H1 (cell line): ENCODE results near the gene MICALL1. TPM values are rescaled to one million over a fixed set of nuclear protein-coding genes. Genes with fewer than 3 reads are reported as not detected.

Experiments
- CTCF ChIA-PET: fragments of 300-600 bp; sonication (Branson Sonifier 250); formaldehyde crosslinking; loops from one replicate; lab custom pipeline; 2021; ENCODE audit not compliant: partially characterized antibody; lab: Charles Lee
- POLR2A ChIA-PET: fragments of 300-600 bp; sonication (Branson Sonifier 250); formaldehyde crosslinking; loops from one replicate; lab custom pipeline; 2021; ENCODE audit warnings: inconsistent platforms; ENCODE audit not compliant: partially characterized antibody; lab: Charles Lee
- DNase-seq, 2 experiments: peaks; one replicate each; pipeline versions ENCODE4 v3.0.0 to v3.0.0-alpha.2; 2010 to 2022; ENCODE audit warnings: low spot score in 2 of 2, low read depth in 1 of 2, mixed read lengths in 1 of 2
- FAIRE-seq: peaks from 2 replicates; lab custom pipeline; 2011; peaks lifted over from hg19 to GRCh38; lab: Jason Lieb, UNC
- H2AFZ ChIP-seq: 2 replicates; pipeline ENCODE4 v1.8.1; 2012; ENCODE audit warnings: low read length, inconsistent platforms
- H2AK5ac ChIP-seq: 2 replicates; pipeline ENCODE4 v1.6.1; 2013; ENCODE audit warnings: low read depth, low read length
- H2BK120ac ChIP-seq: replicated peaks from 2 replicates; pipeline ENCODE3; 2013; ENCODE audit warnings: low read depth, low read length, inconsistent platforms
- H2BK12ac ChIP-seq: 2 replicates; pipeline ENCODE4 v1.6.1; 2013; ENCODE audit warnings: low read depth, low read length
- H2BK15ac ChIP-seq: 2 replicates; pipeline ENCODE4 v1.6.1; 2013; ENCODE audit warnings: low read length
- H2BK20ac ChIP-seq: 2 replicates; pipeline ENCODE4 v1.6.1; 2013; ENCODE audit warnings: low read length
- H2BK5ac ChIP-seq: 2 replicates; pipeline ENCODE4 v1.6.1; 2013; ENCODE audit warnings: low read depth, low read length
- H3K14ac ChIP-seq: 2 replicates; pipeline ENCODE4 v1.6.1; 2013; ENCODE audit warnings: inconsistent platforms; ENCODE audit not compliant: insufficient read length
- H3K18ac ChIP-seq: 2 replicates; pipeline ENCODE4 v1.6.1; 2013; ENCODE audit warnings: low read length; ENCODE audit errors: extremely low read depth
- H3K23ac ChIP-seq: 2 replicates; pipeline ENCODE4 v1.6.1; 2013; ENCODE audit warnings: inconsistent platforms; ENCODE audit not compliant: insufficient read length
- H3K23me2 ChIP-seq: 2 replicates; pipeline ENCODE4 v1.6.1; 2013; ENCODE audit warnings: low read depth, low read length
- H3K27ac ChIP-seq: 2 replicates; pipeline ENCODE4 v1.6.1; 2011; ENCODE audit warnings: low read depth, low read length, inconsistent platforms
- H3K27me3 ChIP-seq, 4 experiments: replicated peaks in 1 of 4; 1 replicate in 1 of 4; 2 replicates in 3 of 4; pipeline versions ENCODE4 v1.6.1 to v1.8.1; 2011 to 2013; ENCODE audit warnings: low read length in 3 of 4, mild to moderate bottlenecking in 3 of 4, inconsistent platforms in 2 of 4, mixed read lengths in 2 of 4, moderate library complexity in 1 of 4; ENCODE audit not compliant: control insufficient read depth in 3 of 4, insufficient read depth in 3 of 4; ENCODE audit errors: extremely low read depth in 1 of 4
- H3K36me3 ChIP-seq, 4 experiments: 2 replicates each; pipeline versions ENCODE4 v1.6.1 to v1.8.1; 2011 to 2013; ENCODE audit warnings: mild to moderate bottlenecking in 4 of 4, low read length in 3 of 4, moderate library complexity in 2 of 4, control low read depth in 1 of 4, inconsistent platforms in 1 of 4; ENCODE audit not compliant: insufficient read depth in 4 of 4, control insufficient read depth in 2 of 4
- H3K4ac ChIP-seq: replicated peaks from 2 replicates; pipeline ENCODE3; 2013; ENCODE audit warnings: low read length, low read depth, mixed read lengths, inconsistent platforms; ENCODE audit not compliant: insufficient read length
- H3K4me1 ChIP-seq, 4 experiments: replicated peaks in 1 of 4; 1 replicate in 1 of 4; 2 replicates in 3 of 4; pipeline versions ENCODE4 v1.6.1 to v1.8.1; 2011 to 2013; ENCODE audit warnings: low read length in 3 of 4, inconsistent platforms in 2 of 4, mixed read lengths in 1 of 4; ENCODE audit not compliant: insufficient read depth in 4 of 4, control insufficient read depth in 3 of 4
- H3K4me2 ChIP-seq, 2 experiments: 2 replicates each; pipeline versions ENCODE4 v1.6.1 to v1.8.1; 2011 to 2013; ENCODE audit warnings: low read depth in 2 of 2, low read length in 2 of 2, control low read depth in 1 of 2, inconsistent platforms in 1 of 2, mild to moderate bottlenecking in 1 of 2; ENCODE audit not compliant: insufficient read depth in 1 of 2
- H3K4me3 ChIP-seq, 4 experiments: fragments of 200-600, 300-600 bp in 1 of 4; sonication (generic), shearing (Covaris generic), sonication (Bioruptor Twin) in 1 of 4; 2 replicates each; pipeline versions ENCODE4 v1.5.1 to v1.8.1; 2011 to 2016; ENCODE audit warnings: low read length in 4 of 4, low read depth in 3 of 4, control low read depth in 2 of 4, inconsistent platforms in 2 of 4, mild to moderate bottlenecking in 2 of 4, mixed read lengths in 1 of 4, moderate library complexity in 1 of 4; ENCODE audit not compliant: insufficient read depth in 2 of 4; ENCODE audit errors: extremely low read depth in 1 of 4
- H3K56ac ChIP-seq: replicated peaks from 2 replicates; pipeline ENCODE3; 2013; ENCODE audit warnings: low read depth, mild to moderate bottlenecking, mixed read lengths, low read length, inconsistent platforms; ENCODE audit not compliant: insufficient read length
- H3K79me1 ChIP-seq: 2 replicates; pipeline ENCODE4 v1.6.1; 2013; ENCODE audit warnings: low read depth, low read length, control low read depth
- H3K79me2 ChIP-seq, 2 experiments: 2 replicates each; pipeline versions ENCODE4 v1.6.1 to v1.8.1; 2012 to 2013; ENCODE audit warnings: low read length in 2 of 2, mild to moderate bottlenecking in 2 of 2, inconsistent platforms in 1 of 2; ENCODE audit not compliant: insufficient read depth in 2 of 2, control insufficient read depth in 1 of 2
- H3K9ac ChIP-seq, 4 experiments: replicated peaks in 1 of 4; 1 replicate in 1 of 4; 2 replicates in 3 of 4; pipeline versions ENCODE4 v1.6.1 to v1.8.1; 2011 to 2013; ENCODE audit warnings: low read depth in 3 of 4, low read length in 3 of 4, control low read depth in 2 of 4, mild to moderate bottlenecking in 2 of 4, moderate library complexity in 2 of 4, inconsistent platforms in 1 of 4; ENCODE audit errors: extremely low read depth in 1 of 4
- H3K9me3 ChIP-seq, 2 experiments: 2 replicates each; pipeline versions ENCODE4 v1.6.1 to v1.8.1; 2012 to 2013; ENCODE audit warnings: mild to moderate bottlenecking in 2 of 2, moderate library complexity in 2 of 2, control low read depth in 1 of 2, inconsistent platforms in 1 of 2, low read depth in 1 of 2, low read length in 1 of 2, mixed read lengths in 1 of 2; ENCODE audit not compliant: insufficient read depth in 2 of 2
- H4K20me1 ChIP-seq, 2 experiments: replicated peaks in 1 of 2; 2 replicates each; pipeline versions ENCODE3 to v1.8.1; 2011 to 2013; ENCODE audit warnings: inconsistent platforms in 2 of 2, low read length in 2 of 2, mild to moderate bottlenecking in 1 of 2; ENCODE audit not compliant: insufficient read depth in 2 of 2, control insufficient read depth in 1 of 2
- H4K5ac ChIP-seq: 2 replicates; pipeline ENCODE4 v1.6.1; 2013; ENCODE audit warnings: low read length, low read depth, mixed read lengths, inconsistent platforms; ENCODE audit not compliant: insufficient read length
- H4K8ac ChIP-seq: 2 replicates; pipeline ENCODE4 v1.8.0; 2013; ENCODE audit warnings: mild to moderate bottlenecking, moderate library complexity, low read length, inconsistent platforms; ENCODE audit not compliant: insufficient read depth; ENCODE audit errors: extremely low read depth
- H4K91ac ChIP-seq: replicated peaks from 2 replicates; pipeline ENCODE3; 2013; ENCODE audit warnings: low read length, mixed read lengths, inconsistent platforms; ENCODE audit not compliant: insufficient read length
- CHD2 ChIP-seq: IDR thresholded peaks from 2 replicates; pipeline ENCODE4 v1.6.1; 2012; ENCODE audit warnings: low read length, improper control_type of control experiment
- POLR2AphosphoS5 ChIP-seq: IDR thresholded peaks from 2 replicates; pipeline ENCODE4 v1.6.1; 2011; ENCODE audit warnings: low read depth, low read length
- WGBS, 2 experiments: shearing (Covaris generic) in 1 of 2; methylation state at CpG; one replicate each; pipeline versions ENCODE4 v1.1.6 to v1.1.7; 2013 to 2015; ENCODE audit warnings: low lambda C conversion rate in 2 of 2, mixed read lengths in 2 of 2, inconsistent platforms in 1 of 2, low coverage in 1 of 2, missing lambda C conversion rate in 1 of 2; ENCODE audit not compliant: insufficient replicate concordance in 2 of 2, insufficient coverage in 1 of 2, insufficient read length in 1 of 2; ENCODE audit errors: extremely low coverage in 1 of 2, missing lambda C conversion rate in 1 of 2; 5-methylcytosine and 5-hydroxymethylcytosine counted together
- polyA plus RNA-seq, 7 experiments: library from polyadenylated mRNA; depleted of rRNA in 3 of 7; stranded (reverse) in 5 of 7; unstranded in 2 of 7; fragments of >200 nt in 5 of 7; fragments of 200-250 nt in 2 of 7; gene quantifications; 1 replicate in 5 of 7; 2 replicates in 1 of 7; 4 replicates in 1 of 7; pipeline versions ENCODE4 v1.2.1 to v1.2.3, GENCODE V29; 2011 to 2013; ENCODE audit warnings: missing spikeins in 2 of 7, mixed read lengths in 2 of 7
- total RNA-seq: library from RNA; stranded (reverse); fragmentation: NEBNext Ultra II Directional; extraction: Animal tissue kit (Norgen Biotek cat#: 25700); gene quantifications from 2 replicates; pipeline ENCODE4 v1.2.1, GENCODE V29; 2021

Gene MICALL1
- total and polyA plus RNA-seq, 2 of the 8 experiments (the other 6 are each of a cell fraction or from before 2014, with no cell fraction given), result 17.7 to 32.1 TPM

GRCh38 chr22:37893583-37893983, 12.5 kb upstream of the MICALL1 start:
- POLR2A ChIA-PET, result interaction anchor here (0.9 to 9.8 kb wide), 12 partner anchors 9 to 212 kb away, joined by 3 to 150 read pairs (median 4); partner anchors contain the start of gene MICALL1
- no peak for DNase-seq

More at GRCh38 chr22:37893583-37893983, 12.5 kb upstream of the MICALL1 start:
- H3K4me3 ChIP-seq, result no peak overlapping the region
- no peaks in the 10 kb centered on the region for H3K23me2 ChIP-seq
- CTCF ChIA-PET, result interaction anchor here (0.6 to 15.4 kb wide), 4 partner anchors 13 to 73 kb away, joined by 3 to 158 read pairs (median 9); partner anchors contain the start of gene MICALL1
- no peaks in the 10 kb centered on the region for H3K79me2 ChIP-seq
- peak overlapping the region; percentile 65; the same call in 1 of the 2 replicates for H2BK15ac ChIP-seq
- no peaks in the 10 kb centered on the region for H3K9me3 ChIP-seq
- peaks cover 7 to 19% (median 13%) of the 10 kb centered on the region in 4 experiments for H3K36me3 ChIP-seq
- no peaks in the 10 kb centered on the region; the same call in 1 of the 2 replicates for H3K79me1 ChIP-seq
- H3K14ac ChIP-seq, result no peak overlapping the region
- H3K27ac ChIP-seq, result no peak overlapping the region
- H4K91ac ChIP-seq, result no peak overlapping the region
- no peak overlapping the region for H2BK20ac ChIP-seq
- no peak overlapping the region for H4K5ac ChIP-seq
- H2BK120ac ChIP-seq, result no peak overlapping the region
- H3K23ac ChIP-seq, result no peak overlapping the region
- H2AK5ac ChIP-seq, result no peak overlapping the region
- H3K56ac ChIP-seq, result peak overlapping the region; percentile 2
- H3K9ac ChIP-seq, result no peak overlapping the region
- TF ChIP-seq CHD2, result no peak
- peak; percentile 46; the same call in 1 of the 2 replicates for TF ChIP-seq POLR2AphosphoS5
- TF ChIP-seq, all 59 proteins: peak for 1
- no peaks in the 10 kb centered on the region for H4K20me1 ChIP-seq
- peaks cover 14 to 21% (median 17%) of the 10 kb centered on the region in 4 experiments for H3K4me1 ChIP-seq
- H4K8ac ChIP-seq, result no peak overlapping the region
- H3K27me3 ChIP-seq, result no peaks in the 10 kb centered on the region
- no peak overlapping the region for H3K4ac ChIP-seq
- WGBS, 2 experiments, result 96% methylated on average over 5 of the region's 5 CpGs; no CpG with 5 or more reads in 1 of the 2 experiments
- no peak overlapping the region for H2BK12ac ChIP-seq
- no peak overlapping the region for H3K4me2 ChIP-seq
- no peak overlapping the region for H2AFZ ChIP-seq
- peak overlapping the region; percentile 61; the same call in 1 of the 2 replicates for H2BK5ac ChIP-seq
- FAIRE-seq, result no peak
- H3K18ac ChIP-seq, result no peak overlapping the region
